Immature natural killer cell (primary cell): ENCODE results near the gene PCF11. TPM values are rescaled to one million over a fixed set of nuclear protein-coding genes. Genes with fewer than 3 reads are reported as not detected.
"Not testable (repeated sequence)": the region's sequence is repeated elsewhere in the genome, so short reads cannot be mapped to it uniquely, and the experiment has no call there.

Experiments
- DNase-seq, 3 donors: peaks; one replicate each; pipeline ENCODE4 v3.0.0; 2022; ENCODE audit warnings: mixed read lengths in 1 of 3
- H3K27ac Mint-ChIP-seq, 6 donors: one replicate each; pipeline ENCODE4 v1.8.0; 2020; ENCODE audit warnings: mixed read lengths in 6 of 6, mild to moderate bottlenecking in 5 of 6, inconsistent platforms in 4 of 6, moderate library complexity in 3 of 6
- H3K27me3 Mint-ChIP-seq, 3 donors: one replicate each; pipeline ENCODE4 v1.8.0; 2020 to 2021; ENCODE audit warnings: low read depth in 3 of 3, mild to moderate bottlenecking in 3 of 3, mixed read lengths in 3 of 3, moderate library complexity in 3 of 3, inconsistent platforms in 1 of 3
- H3K36me3 Mint-ChIP-seq, 3 donors: one replicate each; pipeline ENCODE4 v1.8.0; 2020; ENCODE audit warnings: mixed read lengths in 3 of 3, inconsistent platforms in 2 of 3, mild to moderate bottlenecking in 2 of 3
- H3K4me1 Mint-ChIP-seq, 2 donors: one replicate each; pipeline ENCODE4 v1.8.0; 2020; ENCODE audit warnings: inconsistent platforms in 2 of 2, mild to moderate bottlenecking in 2 of 2, mixed read lengths in 2 of 2, moderate library complexity in 1 of 2
- H3K4me3 Mint-ChIP-seq, 5 donors: one replicate each; pipeline ENCODE4 v1.8.0; 2020; ENCODE audit warnings: mild to moderate bottlenecking in 5 of 5, mixed read lengths in 5 of 5, inconsistent platforms in 3 of 5, moderate library complexity in 3 of 5
- H3K9me3 Mint-ChIP-seq, 6 donors: one replicate each; pipeline ENCODE4 v1.8.0; 2020; ENCODE audit warnings: mild to moderate bottlenecking in 6 of 6, mixed read lengths in 6 of 6, inconsistent platforms in 4 of 6, moderate library complexity in 3 of 6
- polyA plus RNA-seq, 3 donors: library from polyadenylated mRNA; unstranded; fragments of 300-500 nt; fragmentation: Illumina TruSeq; gene quantifications; one replicate each; pipeline ENCODE4 v1.2.3, GENCODE V29; 2021

Gene PCF11
- polyA plus RNA-seq, 3 donors from 2014 or later = 10.2 to 36.5 (median 11.4) TPM

GRCh38 chr11:83187465-83187864, 30.5 kb downstream of the PCF11 start:
- Mint-ChIP-seq H3K27me3 (peaks cover 0 to 3% (median 0%) of the 10 kb centered on the region in 3 donors), H3K4me3 (no peak overlapping the region), H3K9me3 (no peaks in the 10 kb centered on the region), H3K36me3 (peaks cover 13 to 32% (median 21%) of the 10 kb centered on the region in 3 donors), H3K4me1 (peaks cover 7 to 18% of the 10 kb centered on the region in 2 donors), H3K27ac (peak overlapping the region in 4 of 6 donors; percentile 40 to 55 (median 48))
- no peak for DNase-seq

- Mint-ChIP-seq H3K9me3 (no peaks in the 10 kb centered on the region), H3K4me3 (peak overlapping the region in 2 of 5 donors; percentile 31 to 34), H3K4me1 (peaks cover 42 to 49% of the 10 kb centered on the region in 2 donors), H3K27me3 (peaks cover 16 to 26% (median 17%) of the 10 kb centered on the region in 3 donors), H3K36me3 (peaks cover 7 to 16% (median 13%) of the 10 kb centered on the region in 3 donors), H3K27ac (peak overlapping the region; percentile 53 to 98 (median 66))
- DNase-seq = no peak
Measured at GRCh38 chr11:83191491-83191890, 34.6 kb downstream of the PCF11 start.

- H3K36me3 Mint-ChIP-seq = peaks cover 7 to 13% (median 13%) of the 10 kb centered on the region in 3 donors
- H3K4me1 Mint-ChIP-seq = peaks cover 46 to 54% of the 10 kb centered on the region in 2 donors
Measured at GRCh38 chr11:83191986-83192385, 35.1 kb downstream of the PCF11 start.

GRCh38 chr11:83192606-83193245, 35.8 kb downstream of the PCF11 start:
- no peaks in the 10 kb centered on the region for H3K9me3 Mint-ChIP-seq
- no peak for DNase-seq
- peak overlapping the region; percentile 98 to 100 (median 100) for H3K27ac Mint-ChIP-seq
- peaks cover 47 to 58% of the 10 kb centered on the region in 2 donors for H3K4me1 Mint-ChIP-seq
- peaks cover 7 to 13% (median 10%) of the 10 kb centered on the region in 3 donors for H3K36me3 Mint-ChIP-seq
- H3K4me3 Mint-ChIP-seq = peak overlapping the region; percentile 96 to 99 (median 98)
- H3K27me3 Mint-ChIP-seq = peaks cover 16 to 24% (median 17%) of the 10 kb centered on the region in 3 donors

More at GRCh38 chr11:83191986-83192385, 35.1 kb downstream of the PCF11 start:
- H3K9me3 Mint-ChIP-seq = no peaks in the 10 kb centered on the region
- H3K27me3 Mint-ChIP-seq = peaks cover 16 to 26% (median 17%) of the 10 kb centered on the region in 3 donors
- H3K27ac Mint-ChIP-seq = peak overlapping the region; percentile 98 to 100 (median 100)
- H3K4me3 Mint-ChIP-seq = peak overlapping the region in 4 of 5 donors; percentile 97 to 99 (median 98)
- DNase-seq = no peak

- peak; percentile 90 for DNase-seq
- Mint-ChIP-seq H3K4me3 (peak within 1 kb of the TSS; percentile 96 to 99 (median 98)), H3K27ac (peak within 1 kb of the TSS; percentile 98 to 100 (median 100)), H3K4me1 (peaks cover 47 to 58% of the 10 kb centered on the region in 2 donors), H3K27me3 (peaks cover 16 to 24% (median 17%) of the 10 kb centered on the region in 3 donors), H3K36me3 (peaks cover 6 to 9% (median 8%) of the 10 kb centered on the region in 3 donors), H3K9me3 (no peaks in the 10 kb centered on the region)
Measured at GRCh38 chr11:83193315-83194280, 36.7 kb downstream of the PCF11 start, which contains the start of gene ANKRD42. TSS of gene ANKRD42 (plus strand) at chr11:83193712. CDS start at chr11:83194671, 959 bp downstream.

GRCh38 chr11:83194281-83195142, 37.6 kb downstream of the PCF11 start:
- peaks cover 4 to 10% (median 5%) of the 10 kb centered on the region in 3 donors for H3K36me3 Mint-ChIP-seq
- H3K27ac Mint-ChIP-seq = peak overlapping the region; percentile 98 to 100 (median 100)
- H3K4me3 Mint-ChIP-seq = peak overlapping the region; percentile 96 to 99 (median 98)
- DNase-seq = peak; percentile 86 to 90 (median 88)
- peaks cover 16 to 24% (median 17%) of the 10 kb centered on the region in 3 donors for H3K27me3 Mint-ChIP-seq
- H3K4me1 Mint-ChIP-seq = peaks cover 47 to 58% of the 10 kb centered on the region in 2 donors
- no peaks in the 10 kb centered on the region for H3K9me3 Mint-ChIP-seq

- Mint-ChIP-seq H3K27ac (peak overlapping the region; percentile 98 to 100 (median 100)), H3K4me3 (peak overlapping the region; percentile 96 to 99 (median 98)), H3K36me3 (peaks cover 9 to 13% (median 9%) of the 10 kb centered on the region in 3 donors), H3K9me3 (no peaks in the 10 kb centered on the region), H3K27me3 (peaks cover 16 to 24% (median 17%) of the 10 kb centered on the region in 3 donors), H3K4me1 (peaks cover 47 to 58% of the 10 kb centered on the region in 2 donors)
- no peak for DNase-seq
Measured at GRCh38 chr11:83195143-83195466, 38.2 kb downstream of the PCF11 start.

- H3K9me3 Mint-ChIP-seq = no peaks in the 10 kb centered on the region
- H3K4me1 Mint-ChIP-seq = peaks cover 47 to 58% of the 10 kb centered on the region in 2 donors
Measured at GRCh38 chr11:83195649-83196048, 38.7 kb downstream of the PCF11 start.

GRCh38 chr11:83200035-83200434, 43.1 kb downstream of the PCF11 start:
- DNase-seq = no peak
- H3K27ac Mint-ChIP-seq = no peak overlapping the region
- H3K4me3 Mint-ChIP-seq = no peak overlapping the region
- peaks cover 7 to 30% (median 22%) of the 10 kb centered on the region in 3 donors for H3K36me3 Mint-ChIP-seq
- peaks cover 0 to 2% (median 2%) of the 10 kb centered on the region in 3 donors for H3K27me3 Mint-ChIP-seq
- no peaks in the 10 kb centered on the region for H3K9me3 Mint-ChIP-seq
- peaks cover 20 to 23% of the 10 kb centered on the region in 2 donors for H3K4me1 Mint-ChIP-seq

More at GRCh38 chr11:83195649-83196048, 38.7 kb downstream of the PCF11 start:
- Mint-ChIP-seq H3K36me3 (peaks cover 11 to 15% (median 14%) of the 10 kb centered on the region in 3 donors), H3K27me3 (peaks cover 16 to 24% (median 17%) of the 10 kb centered on the region in 3 donors), H3K27ac (peak overlapping the region; percentile 98 to 100 (median 100)), H3K4me3 (peak overlapping the region in 4 of 5 donors; percentile 96 to 99 (median 98))
- DNase-seq = no peak

- Mint-ChIP-seq H3K4me1 (no peaks in the 10 kb centered on the region), H3K9me3 (no peaks in the 10 kb centered on the region), H3K27me3 (no peaks in the 10 kb centered on the region), H3K27ac (no peak overlapping the region), H3K4me3 (no peak overlapping the region), H3K36me3 (peaks cover 17 to 38% (median 37%) of the 10 kb centered on the region in 3 donors)
- no peak for DNase-seq
Measured at GRCh38 chr11:83205608-83206185, 48.8 kb downstream of the PCF11 start.

GRCh38 chr11:83206221-83206620, 49.3 kb downstream of the PCF11 start:
- Mint-ChIP-seq H3K36me3 (peaks cover 17 to 38% (median 35%) of the 10 kb centered on the region in 3 donors), H3K4me3 (no peak overlapping the region), H3K9me3 (no peaks in the 10 kb centered on the region), H3K27me3 (no peaks in the 10 kb centered on the region), H3K4me1 (no peaks in the 10 kb centered on the region), H3K27ac (no peak overlapping the region)
- DNase-seq = no peak

GRCh38 chr11:83206771-83207382, 49.9 kb downstream of the PCF11 start:
- not testable (repeated sequence) for DNase-seq, H3K9me3 Mint-ChIP-seq, H3K27me3 Mint-ChIP-seq, H3K4me1 Mint-ChIP-seq, H3K27ac Mint-ChIP-seq, H3K4me3 Mint-ChIP-seq
- peaks cover 17 to 41% (median 32%) of the 10 kb centered on the region in 3 donors for H3K36me3 Mint-ChIP-seq
